Psoas muscle (tissue), 8 donors: ENCODE data around the gene ISG20L2. TPM values are rescaled to one million over a fixed set of nuclear protein-coding genes. Genes with fewer than 3 reads are reported as not detected.
A peak's percentile ranks its signal among the peaks of the same experiment; 100 is the strongest.

Experiments used
- ATAC-seq, 4 donors: fragments of 200-7000 bp; cut with Tn5 transposase; one replicate each; pipeline ENCODE4 v1.9.1; 2020; ENCODE audit warnings: moderate library complexity in 3 of 4, mild to moderate bottlenecking in 2 of 4
- DNase-seq, 2 donors: peaks; one replicate each; pipeline ENCODE4 v3.0.0-alpha.2; 2020
- H3K27ac ChIP-seq: fragments of 200-600 bp; one replicate; pipeline ENCODE4 v1.8.0; 2022
- H3K27me3 ChIP-seq, 3 donors: fragments of 200-600 bp in 1 of 3; one replicate each; pipeline versions ENCODE4 v1.6.1 to v1.8.0; 2013 to 2022; ENCODE audit warnings: low read length in 2 of 3, mild to moderate bottlenecking in 2 of 3, moderate library complexity in 1 of 3; ENCODE audit not compliant: insufficient read depth in 3 of 3
- H3K36me3 ChIP-seq, 2 donors: fragments of 200-600 bp in 1 of 2; one replicate each; pipeline versions ENCODE4 v1.6.1 to v1.8.0; 2013 to 2022; ENCODE audit warnings: low read depth in 1 of 2, mild to moderate bottlenecking in 1 of 2, moderate library complexity in 1 of 2; ENCODE audit not compliant: insufficient read depth in 1 of 2
- H3K4me1 ChIP-seq: fragments of 200-600 bp; one replicate; pipeline ENCODE4 v1.8.0; 2022
- H3K4me3 ChIP-seq: fragments of 200-600 bp; one replicate; pipeline ENCODE4 v1.8.0; 2022; ENCODE audit warnings: mild to moderate bottlenecking
- H3K9me3 ChIP-seq: fragments of 200-600 bp; one replicate; pipeline ENCODE4 v1.8.0; 2022
- CTCF ChIP-seq: fragments of 200-600 bp; IDR thresholded peaks from one replicate; pipeline ENCODE4 v1.8.0; 2022; ENCODE audit warnings: antibody characterized with exemption
- WGBS, 3 donors: extraction: QIAGEN DNeasy Blood & Tissue Kit; methylation state at CpG; one replicate each; pipeline versions ENCODE4 v1.1.6 to v1.1.7; 2013; 5-methylcytosine and 5-hydroxymethylcytosine counted together
- intact Hi-C, 2 donors: fragments of 100-400 bp; cut with DNase I; formaldehyde crosslinking; loops; one replicate each; pipeline versions ENCODE4 v1.11.0 to v1.14.2; 2022
- polyA plus RNA-seq, 3 donors: library from polyadenylated mRNA; stranded (reverse); fragments of 200-250 nt; gene quantifications; one replicate each; pipeline ENCODE4 v1.2.3, GENCODE V29; 2013
- total RNA-seq, 4 donors: library from RNA; stranded (reverse); fragmentation: NEBNext Ultra II Directional in 2 of 4; extraction: Animal tissue kit (Norgen Biotek cat#: 25700) in 2 of 4; gene quantifications; one replicate each; pipeline versions ENCODE4 v1.2.1 to v1.2.4, GENCODE V29; 2021 to 2023
- donor health status: healthy with polysubstance abuse.
- donor health status: DM: no; HTN: no; CAD: no; lungs with moderate emphysema.
- donor health status: Bipolar disorder and iron deficiency.
- donor health status: healthy.
- donor health status: DM: yes; HTN: yes; CAD: no.
- donor health status: DM: no; HTN: no; CAD: no.
- donor health status: DM: no; HTN: no; CAD: no.
- donor health status: DM: yes; HTN: yes; CAD: no.

The ISG20L2 gene
- total and polyA plus RNA-seq, 7 donors = 7.4 to 20.4 (median 18.2) TPM

- Histone ChIP-seq H3K4me3 (no peak overlapping the region), H3K36me3 (peaks cover 8 to 35% of the 10 kb centered on the region in 2 donors), H3K4me1 (peaks cover 43% of the 10 kb centered on the region), H3K9me3 (no peaks in the 10 kb centered on the region), H3K27me3 (no peaks in the 10 kb centered on the region), H3K27ac (peak overlapping the region; percentile 39)
- no peak for TF ChIP-seq CTCF
- WGBS, 3 donors = 72 to 85% (median 76%) methylated on average over 14 of the region's 14 CpGs
- DNase-seq = no peak
- intact Hi-C loops = no loop called here
- ATAC-seq = no peak
Observed at GRCh38 chr1:156744786-156745419, 16.3 kb upstream of the ISG20L2 start.

GRCh38 chr1:156744344-156744743 lies 15.8 kb upstream of the ISG20L2 start:
- WGBS, 3 donors = 67 to 81% (median 71%) methylated on average over 7 to 12 of the region's 12 CpGs
- Histone ChIP-seq H3K27ac (peak overlapping the region; percentile 39), H3K4me1 (peaks cover 40% of the 10 kb centered on the region), H3K4me3 (no peak overlapping the region), H3K9me3 (no peaks in the 10 kb centered on the region), H3K27me3 (no peaks in the 10 kb centered on the region), H3K36me3 (peaks cover 8 to 35% of the 10 kb centered on the region in 2 donors)
- DNase-seq (no peak), ATAC-seq (no peak)
- no peak for TF ChIP-seq CTCF
- intact Hi-C loops = no loop called here

GRCh38 chr1:156743367-156744302 lies 15.1 kb upstream of the ISG20L2 start:
- no peak for DNase-seq
- no peak for ATAC-seq
- H3K9me3 ChIP-seq = no peaks in the 10 kb centered on the region
- H3K27ac ChIP-seq = no peak overlapping the region
- no peaks in the 10 kb centered on the region for H3K27me3 ChIP-seq
- TF ChIP-seq CTCF = no peak
- intact Hi-C loops = no loop called here
- H3K36me3 ChIP-seq = peaks cover 8 to 36% of the 10 kb centered on the region in 2 donors
- 79 to 84% (median 81%) methylated on average over 12 to 14 of the region's 14 CpGs for WGBS, 3 donors
- H3K4me3 ChIP-seq = no peak overlapping the region
- peaks cover 36% of the 10 kb centered on the region for H3K4me1 ChIP-seq

GRCh38 chr1:156742801-156743200 lies 14.2 kb upstream of the ISG20L2 start:
- Histone ChIP-seq H3K27ac (peak overlapping the region; percentile 90), H3K4me1 (peaks cover 30% of the 10 kb centered on the region)

More at GRCh38 chr1:156742801-156743200, 14.2 kb upstream of the ISG20L2 start:
- Histone ChIP-seq H3K9me3 (no peaks in the 10 kb centered on the region), H3K4me3 (no peak overlapping the region), H3K36me3 (peaks cover 8 to 44% of the 10 kb centered on the region in 2 donors), H3K27me3 (no peaks in the 10 kb centered on the region)
- DNase-seq (no peak), ATAC-seq (no peak)
- 83 to 89% (median 84%) methylated on average over 4 of the region's 4 CpGs for WGBS, 3 donors
- TF ChIP-seq CTCF = no peak
- intact Hi-C loops = no loop called here
